NB4 (cell line): ENCODE results near the gene NPAS3.

Experiments used
- CTCF ChIP-seq: IDR thresholded peaks from one replicate; pipeline ENCODE4 v1.5.1; 2012; ENCODE audit warnings: low read depth, low read length
- MAX ChIP-seq: IDR thresholded peaks from 2 replicates; pipeline ENCODE4 v1.6.1; 2011; ENCODE audit warnings: low read depth, low read length
- POLR2A ChIP-seq: IDR thresholded peaks from 2 replicates; pipeline ENCODE4 v1.6.1; 2011; ENCODE audit warnings: mild to moderate bottlenecking; ENCODE audit not compliant: insufficient read length; ENCODE audit errors: extremely low read depth

DNA sequence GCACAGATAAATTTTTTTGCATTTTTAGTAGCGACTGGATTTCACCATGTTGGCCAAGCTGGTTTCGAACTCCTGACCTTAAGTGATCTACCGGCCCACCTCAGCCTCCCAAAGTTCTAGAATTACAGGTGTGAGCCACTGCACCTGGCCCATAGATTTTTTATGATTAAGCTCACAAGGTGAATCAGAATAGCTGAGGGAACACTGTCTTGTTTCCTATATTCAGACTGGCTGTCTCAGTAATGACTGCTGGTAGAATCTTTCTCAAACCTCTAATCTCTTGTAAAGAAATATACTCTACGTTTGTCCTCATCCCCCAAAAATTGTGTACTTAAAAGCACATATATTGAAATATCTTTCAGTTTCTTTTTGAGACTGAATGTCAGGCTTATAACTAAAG, 650.1 kb downstream of the NPAS3 start:
- TF ChIP-seq POLR2A (no peak), CTCF (no peak), MAX (no peak)
